Uterus (tissue), 4 donors: ENCODE results near the gene TBL1X. TPM values are rescaled to one million over a fixed set of nuclear protein-coding genes. Genes with fewer than 3 reads are reported as not detected.

Source experiments
- DNase-seq, 2 donors: peaks; one replicate each; pipeline ENCODE4 v3.0.0-alpha.2; 2019 to 2020
- H3K27ac ChIP-seq, 2 donors: fragments of 200-600 bp; sonication (generic); 1 replicate in 1 of 2; 2 replicates in 1 of 2; pipeline ENCODE4 v1.5.1; 2016 to 2018
- H3K27me3 ChIP-seq, 2 donors: fragments of 200-600 bp; sonication (generic); one replicate each; pipeline ENCODE4 v1.5.1; 2018 to 2019; ENCODE audit warnings: control low read depth in 1 of 2
- H3K36me3 ChIP-seq, 2 donors: fragments of 200-600 bp; sonication (generic); one replicate each; pipeline ENCODE4 v1.5.1; 2019; ENCODE audit warnings: control low read depth in 1 of 2
- H3K4me1 ChIP-seq, 2 donors: fragments of 200-600 bp; sonication (generic); one replicate each; pipeline ENCODE4 v1.5.1; 2018 to 2019; ENCODE audit warnings: control low read depth in 1 of 2
- H3K4me3 ChIP-seq, 2 donors: fragments of 200-600 bp; sonication (generic); 1 replicate in 1 of 2; 2 replicates in 1 of 2; pipeline ENCODE4 v1.5.1; 2018 to 2019; ENCODE audit warnings: mild to moderate bottlenecking in 1 of 2
- H3K9me3 ChIP-seq, 2 donors: fragments of 200-600 bp; sonication (generic); one replicate each; pipeline ENCODE4 v1.5.1; 2019; ENCODE audit warnings: control low read depth in 1 of 2
- POLR2A ChIP-seq, 2 donors: fragments of 450-650 bp; IDR thresholded peaks; one replicate each; pipeline ENCODE4 v1.6.1; 2016; ENCODE audit warnings: antibody characterized with exemption in 2 of 2, mild to moderate bottlenecking in 1 of 2, moderate library complexity in 1 of 2
- intact Hi-C: fragments of 100-400 bp; cut with DNase I; formaldehyde crosslinking; loops from one replicate; pipeline ENCODE4 v1.15.1; 2023; ENCODE audit warnings: low total_unique reads
- total RNA-seq, 4 donors: library from RNA; depleted of rRNA in 3 of 4; stranded (reverse); fragments of >200 nt in 3 of 4; gene quantifications; one replicate each; pipeline versions ENCODE4 v1.1.0 to v1.2.4, GENCODE V29; 2014 to 2023
- TF ChIP-seq, protein P1 (sequence below), 4 experiments: fragments of 200-600 bp in 2 of 4; fragments of 450-650 bp in 2 of 4; sonication (generic) in 2 of 4; IDR thresholded peaks; one replicate each; pipeline ENCODE4 v1.5.1; 2016 to 2019; ENCODE audit warnings: antibody characterized with exemption in 4 of 4, mild to moderate bottlenecking in 2 of 4, moderate library complexity in 1 of 4
- donor health status: DM: yes; HTN: yes; CAD: no.

TBL1X gene
- total RNA-seq, 4 donors from 2014 or later = 15.4 to 121 (median 47.7) TPM

DNA sequence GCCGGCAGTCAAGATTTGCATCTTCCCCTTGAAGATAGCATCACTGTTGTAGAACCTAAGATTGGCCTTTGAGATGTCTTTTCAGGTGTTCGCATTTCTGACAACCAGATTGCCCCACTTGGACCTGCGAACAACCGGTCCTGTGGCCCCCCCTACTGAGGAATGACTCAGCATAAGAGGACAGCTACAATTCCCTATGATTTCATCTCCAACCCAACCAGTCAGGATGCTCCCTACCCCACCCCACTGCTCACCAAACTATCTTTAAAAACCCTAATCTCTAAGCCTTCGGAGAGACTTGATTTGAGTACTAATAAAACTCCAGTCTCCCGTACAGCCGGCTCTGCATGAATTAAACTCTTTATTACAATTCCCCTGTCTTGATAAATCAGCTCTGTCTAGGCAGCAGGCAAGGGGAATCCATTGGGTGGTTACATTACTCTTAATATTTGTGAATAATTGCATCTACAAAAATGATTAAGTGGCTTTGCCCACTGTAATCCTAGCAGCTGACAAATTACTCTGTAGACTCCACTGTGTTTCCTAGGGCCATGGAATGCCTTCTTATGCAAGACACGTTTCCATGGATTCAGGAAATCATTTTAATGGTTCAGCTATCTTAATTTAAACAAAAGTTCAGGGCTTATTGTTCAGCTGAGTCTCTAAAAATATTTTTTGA lies 205.4 kb downstream of the TBL1X start:
- H3K36me3 ChIP-seq = no peaks in the 10 kb centered on the region
- no peaks in the 10 kb centered on the region for H3K9me3 ChIP-seq
- peak overlapping the region in 1 of 2 donors; percentile 19 for H3K27ac ChIP-seq
- H3K27me3 ChIP-seq = no peaks in the 10 kb centered on the region
- DNase-seq = no peak
- no peak overlapping the region for H3K4me3 ChIP-seq
- intact Hi-C loops = no loop called here
- TF ChIP-seq POLR2A (IDR thresholded peaks at IDR 0.05) = no peak
- TF ChIP-seq, protein P1, sequence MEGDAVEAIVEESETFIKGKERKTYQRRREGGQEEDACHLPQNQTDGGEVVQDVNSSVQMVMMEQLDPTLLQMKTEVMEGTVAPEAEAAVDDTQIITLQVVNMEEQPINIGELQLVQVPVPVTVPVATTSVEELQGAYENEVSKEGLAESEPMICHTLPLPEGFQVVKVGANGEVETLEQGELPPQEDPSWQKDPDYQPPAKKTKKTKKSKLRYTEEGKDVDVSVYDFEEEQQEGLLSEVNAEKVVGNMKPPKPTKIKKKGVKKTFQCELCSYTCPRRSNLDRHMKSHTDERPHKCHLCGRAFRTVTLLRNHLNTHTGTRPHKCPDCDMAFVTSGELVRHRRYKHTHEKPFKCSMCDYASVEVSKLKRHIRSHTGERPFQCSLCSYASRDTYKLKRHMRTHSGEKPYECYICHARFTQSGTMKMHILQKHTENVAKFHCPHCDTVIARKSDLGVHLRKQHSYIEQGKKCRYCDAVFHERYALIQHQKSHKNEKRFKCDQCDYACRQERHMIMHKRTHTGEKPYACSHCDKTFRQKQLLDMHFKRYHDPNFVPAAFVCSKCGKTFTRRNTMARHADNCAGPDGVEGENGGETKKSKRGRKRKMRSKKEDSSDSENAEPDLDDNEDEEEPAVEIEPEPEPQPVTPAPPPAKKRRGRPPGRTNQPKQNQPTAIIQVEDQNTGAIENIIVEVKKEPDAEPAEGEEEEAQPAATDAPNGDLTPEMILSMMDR (IDR thresholded peaks at IDR 0.05) = no peak
- H3K4me1 ChIP-seq = no peaks in the 10 kb centered on the region

- Histone ChIP-seq H3K4me3 (no peak overlapping the region), H3K27ac (no peak overlapping the region), H3K36me3 (no peaks in the 10 kb centered on the region), H3K4me1 (no peaks in the 10 kb centered on the region), H3K27me3 (no peaks in the 10 kb centered on the region), H3K9me3 (no peaks in the 10 kb centered on the region)
- TF ChIP-seq POLR2A (IDR thresholded peaks at IDR 0.05) = no peak
- TF ChIP-seq, protein P1 (IDR thresholded peaks at IDR 0.05) = no peak
- no peak for DNase-seq
- intact Hi-C loops = no loop called here
Observed at GRCh38 chrX:9671998-9672397, 207.1 kb downstream of the TBL1X start.

DNA sequence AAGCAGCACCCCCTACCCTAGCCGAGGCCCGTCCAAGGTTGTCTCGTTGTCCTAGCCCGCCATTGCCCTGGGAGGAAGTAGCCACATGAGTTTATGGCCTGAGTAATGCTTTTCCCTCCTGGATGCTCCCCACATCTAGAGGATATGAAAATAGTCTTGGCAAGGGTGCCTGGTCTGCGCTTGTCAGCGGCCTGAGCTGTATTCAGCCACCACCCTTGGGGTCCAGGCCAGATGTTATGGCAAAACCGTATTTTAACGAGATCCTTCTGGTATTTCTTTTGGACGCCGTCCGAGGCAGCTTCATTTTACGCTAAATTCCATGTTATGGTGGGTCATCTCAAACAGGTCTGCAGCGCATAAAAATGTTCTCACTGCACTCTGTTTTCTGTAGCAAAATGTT lies 211.4 kb downstream of the TBL1X start:
- intact Hi-C loops = no loop called here
- H3K27me3 ChIP-seq = no peaks in the 10 kb centered on the region
- no peak overlapping the region for H3K27ac ChIP-seq
- H3K4me3 ChIP-seq = no peak overlapping the region
- DNase-seq = no peak
- no peaks in the 10 kb centered on the region for H3K9me3 ChIP-seq
- H3K4me1 ChIP-seq = no peaks in the 10 kb centered on the region
- no peak for TF ChIP-seq POLR2A (IDR thresholded peaks at IDR 0.05)
- TF ChIP-seq, protein P1 (IDR thresholded peaks at IDR 0.05) = no peak
- no peaks in the 10 kb centered on the region for H3K36me3 ChIP-seq

- no peak for TF ChIP-seq POLR2A (IDR thresholded peaks at IDR 0.05)
- TF ChIP-seq, protein P1 (IDR thresholded peaks at IDR 0.05) = no peak
- intact Hi-C loops = no loop called here
- no peak for DNase-seq
- no peak overlapping the region for H3K4me3 ChIP-seq
- H3K4me1 ChIP-seq = no peaks in the 10 kb centered on the region
- H3K36me3 ChIP-seq = no peaks in the 10 kb centered on the region
- H3K9me3 ChIP-seq = no peaks in the 10 kb centered on the region
- H3K27ac ChIP-seq = peak overlapping the region in 1 of 2 donors; percentile 8
- no peaks in the 10 kb centered on the region for H3K27me3 ChIP-seq
Observed at GRCh38 chrX:9676738-9677097, 211.9 kb downstream of the TBL1X start.

- TF ChIP-seq POLR2A (IDR thresholded peaks at IDR 0.05) = no peak
- TF ChIP-seq, protein P1 (IDR thresholded peaks at IDR 0.05) = no peak
- intact Hi-C loops = no loop called here
- H3K27ac ChIP-seq = peak overlapping the region in 1 of 2 donors; percentile 8
- H3K27me3 ChIP-seq = no peaks in the 10 kb centered on the region
- H3K4me3 ChIP-seq = no peak overlapping the region
- H3K36me3 ChIP-seq = no peaks in the 10 kb centered on the region
- H3K9me3 ChIP-seq = no peaks in the 10 kb centered on the region
- DNase-seq = peak; percentile 21 to 29
- H3K4me1 ChIP-seq = no peaks in the 10 kb centered on the region
Observed at GRCh38 chrX:9677098-9677739, 212.4 kb downstream of the TBL1X start.
